22Rv1 (cell line): ENCODE data around the gene ISLR2.

Experiments
- CTCF ChIP-seq: fragments of 450-650 bp; IDR thresholded peaks from 2 replicates; pipeline ENCODE4 v1.5.1; 2017; ENCODE audit warnings: mild to moderate bottlenecking
- ZFX ChIP-seq: fragments of 450-650 bp; IDR thresholded peaks from 2 replicates; pipeline ENCODE4 v1.6.1; 2017; ENCODE audit warnings: antibody characterized with exemption, borderline replicate concordance

- TF ChIP-seq CTCF = no peak
- no peak for TF ChIP-seq ZFX
Observed at GRCh38 chr15:74141591-74141990, 11.2 kb downstream of the ISLR2 start.
